ENCODE results near the gene CYB561D1. TPM values are rescaled to one million over a fixed set of nuclear protein-coding genes. Genes with fewer than 3 reads are reported as not detected.

Gene CYB561D1
- total RNA-seq, 1 donor from 2014 or later: 26.8 TPM

DNA sequence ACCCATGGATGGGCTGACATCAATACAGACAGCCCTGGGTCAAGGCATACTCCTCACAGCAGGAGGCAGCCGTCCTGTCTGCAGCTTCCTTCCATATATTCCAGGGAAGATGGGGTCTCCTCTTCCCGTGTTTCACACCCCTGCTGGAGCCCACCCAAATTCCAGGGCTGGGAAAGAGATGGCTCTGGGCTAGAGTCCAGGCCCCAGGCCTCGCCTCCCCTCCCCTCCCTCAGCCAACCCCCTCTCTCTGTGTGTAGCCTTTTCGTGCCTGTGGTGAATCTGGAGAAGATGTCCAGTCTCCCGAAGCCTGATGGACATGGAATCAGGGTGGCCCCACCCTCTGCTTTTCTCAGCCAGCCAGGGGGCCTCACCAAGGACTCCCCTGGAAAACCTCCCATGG lies 6.6 kb upstream of the CYB561D1 start:
- Histone ChIP-seq H3K36me3 (no peaks in the 10 kb centered on the region), H3K4me1 (peaks cover 6 to 12% of the 10 kb centered on the region in 2 donors), H3K4me3 (no peak overlapping the region), H3K27me3 (no peaks in the 10 kb centered on the region), H3K9me3 (no peaks in the 10 kb centered on the region), H3K27ac (no peak overlapping the region)
- intact Hi-C loops (cut with DNase I): no loop called here
- DNase-seq (ENCODE audit: low spot score in 2 of 2): no peak
- TF ChIP-seq, protein P1, sequence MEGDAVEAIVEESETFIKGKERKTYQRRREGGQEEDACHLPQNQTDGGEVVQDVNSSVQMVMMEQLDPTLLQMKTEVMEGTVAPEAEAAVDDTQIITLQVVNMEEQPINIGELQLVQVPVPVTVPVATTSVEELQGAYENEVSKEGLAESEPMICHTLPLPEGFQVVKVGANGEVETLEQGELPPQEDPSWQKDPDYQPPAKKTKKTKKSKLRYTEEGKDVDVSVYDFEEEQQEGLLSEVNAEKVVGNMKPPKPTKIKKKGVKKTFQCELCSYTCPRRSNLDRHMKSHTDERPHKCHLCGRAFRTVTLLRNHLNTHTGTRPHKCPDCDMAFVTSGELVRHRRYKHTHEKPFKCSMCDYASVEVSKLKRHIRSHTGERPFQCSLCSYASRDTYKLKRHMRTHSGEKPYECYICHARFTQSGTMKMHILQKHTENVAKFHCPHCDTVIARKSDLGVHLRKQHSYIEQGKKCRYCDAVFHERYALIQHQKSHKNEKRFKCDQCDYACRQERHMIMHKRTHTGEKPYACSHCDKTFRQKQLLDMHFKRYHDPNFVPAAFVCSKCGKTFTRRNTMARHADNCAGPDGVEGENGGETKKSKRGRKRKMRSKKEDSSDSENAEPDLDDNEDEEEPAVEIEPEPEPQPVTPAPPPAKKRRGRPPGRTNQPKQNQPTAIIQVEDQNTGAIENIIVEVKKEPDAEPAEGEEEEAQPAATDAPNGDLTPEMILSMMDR (IDR thresholded peaks at IDR 0.05): no peak

DNA sequence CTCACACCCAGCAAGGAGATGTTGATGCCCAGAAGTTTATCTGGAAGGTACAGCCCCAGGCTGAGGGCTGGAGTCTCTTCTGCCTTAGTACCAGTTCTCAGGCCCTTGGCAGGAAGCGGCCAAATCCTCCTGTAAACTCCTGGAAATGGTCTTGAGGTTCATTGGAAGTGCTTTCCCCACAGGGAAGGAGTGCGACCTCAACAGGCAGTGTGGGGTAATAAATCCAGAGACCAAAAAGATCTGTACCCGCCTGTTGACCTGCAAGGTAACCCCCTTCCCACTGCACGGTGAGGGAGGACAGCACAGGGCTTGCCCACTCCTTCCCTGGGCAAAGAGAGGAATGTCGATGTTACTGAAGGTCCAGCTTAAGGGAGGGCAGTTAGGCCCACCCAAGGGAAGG lies 5.7 kb upstream of the CYB561D1 start:
- DNase-seq (ENCODE audit: low spot score in 2 of 2): no peak
- Histone ChIP-seq H3K4me1 (peaks cover 3 to 12% of the 10 kb centered on the region in 2 donors), H3K27me3 (no peaks in the 10 kb centered on the region), H3K36me3 (no peaks in the 10 kb centered on the region), H3K4me3 (no peak overlapping the region), H3K9me3 (no peaks in the 10 kb centered on the region), H3K27ac (no peak overlapping the region)
- TF ChIP-seq, protein P1 (IDR thresholded peaks at IDR 0.05): no peak
- intact Hi-C loops (cut with DNase I): no loop called here

- Histone ChIP-seq H3K4me3 (no peak overlapping the region), H3K27me3 (no peaks in the 10 kb centered on the region), H3K9me3 (no peaks in the 10 kb centered on the region), H3K4me1 (peaks cover 3 to 17% of the 10 kb centered on the region in 2 donors), H3K36me3 (no peaks in the 10 kb centered on the region), H3K27ac (no peak overlapping the region)
- TF ChIP-seq, protein P1 (IDR thresholded peaks at IDR 0.05): no peak
- DNase-seq (ENCODE audit: low spot score in 2 of 2): no peak
- intact Hi-C loops (cut with DNase I): no loop called here
Observed at GRCh38 chr1:109488696-109489095, 5.2 kb upstream of the CYB561D1 start.

GRCh38 chr1:109490029-109490933 lies 3.6 kb upstream of the CYB561D1 start:
- H3K4me1 ChIP-seq: peaks cover 7 to 15% of the 10 kb centered on the region in 2 donors
- TF ChIP-seq, protein P1 (IDR thresholded peaks at IDR 0.05): peak; percentile 68 to 82 (median 80)
- peak in 1 of 2 donors; percentile 80 for DNase-seq (ENCODE audit: low spot score in 2 of 2)
- intact Hi-C loops (cut with DNase I): no loop called here
- H3K4me3 ChIP-seq: no peak overlapping the region
- no peak overlapping the region for H3K27ac ChIP-seq
- no peaks in the 10 kb centered on the region for H3K9me3 ChIP-seq
- H3K27me3 ChIP-seq: no peaks in the 10 kb centered on the region
- H3K36me3 ChIP-seq: no peaks in the 10 kb centered on the region

DNA sequence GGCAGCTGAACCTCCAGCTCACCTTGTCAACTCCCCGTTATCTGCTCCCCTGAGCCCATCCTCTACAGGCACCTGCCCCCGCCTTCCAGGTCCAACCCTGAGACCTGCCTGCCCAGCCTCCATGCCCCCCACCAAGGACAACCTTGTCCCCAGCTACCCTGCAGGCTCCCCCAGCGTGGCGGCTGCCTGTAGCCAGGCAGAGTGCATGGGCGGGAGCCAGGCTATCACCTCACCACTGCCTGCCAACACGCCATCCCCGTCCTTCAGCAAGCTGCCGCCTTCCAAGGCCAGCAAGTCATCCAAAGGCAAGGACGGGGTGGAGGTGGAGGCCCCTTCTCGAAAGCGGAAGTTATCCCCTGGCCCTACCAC lies 3.0 kb upstream of the CYB561D1 start:
- TF ChIP-seq, protein P1 (IDR thresholded peaks at IDR 0.05): peak in 1 of 3 experiments; percentile 2
- Histone ChIP-seq H3K27me3 (no peaks in the 10 kb centered on the region), H3K36me3 (peaks cover 3% of the 10 kb centered on the region in 2 donors), H3K27ac (no peak overlapping the region), H3K4me1 (peaks cover 7 to 15% of the 10 kb centered on the region in 2 donors), H3K9me3 (no peaks in the 10 kb centered on the region), H3K4me3 (no peak overlapping the region)
- peak in 1 of 2 donors; percentile 65 for DNase-seq (ENCODE audit: low spot score in 2 of 2)
- intact Hi-C loops (cut with DNase I): no loop called here

Data from ascending aorta (tissue), 2 donors.